GM12873 (cell line): ENCODE data around the gene PEX10.

Experiments used
- TF ChIP-seq, protein P1 (sequence below): IDR thresholded peaks from 2 replicates; pipeline ENCODE4 v1.5.1; 2012; ENCODE audit warnings: low read depth, mild to moderate bottlenecking, moderate library complexity, low read length, control low read depth; ENCODE audit not compliant: insufficient read depth; ENCODE audit errors: missing control alignments

The PEX10 gene

DNA sequence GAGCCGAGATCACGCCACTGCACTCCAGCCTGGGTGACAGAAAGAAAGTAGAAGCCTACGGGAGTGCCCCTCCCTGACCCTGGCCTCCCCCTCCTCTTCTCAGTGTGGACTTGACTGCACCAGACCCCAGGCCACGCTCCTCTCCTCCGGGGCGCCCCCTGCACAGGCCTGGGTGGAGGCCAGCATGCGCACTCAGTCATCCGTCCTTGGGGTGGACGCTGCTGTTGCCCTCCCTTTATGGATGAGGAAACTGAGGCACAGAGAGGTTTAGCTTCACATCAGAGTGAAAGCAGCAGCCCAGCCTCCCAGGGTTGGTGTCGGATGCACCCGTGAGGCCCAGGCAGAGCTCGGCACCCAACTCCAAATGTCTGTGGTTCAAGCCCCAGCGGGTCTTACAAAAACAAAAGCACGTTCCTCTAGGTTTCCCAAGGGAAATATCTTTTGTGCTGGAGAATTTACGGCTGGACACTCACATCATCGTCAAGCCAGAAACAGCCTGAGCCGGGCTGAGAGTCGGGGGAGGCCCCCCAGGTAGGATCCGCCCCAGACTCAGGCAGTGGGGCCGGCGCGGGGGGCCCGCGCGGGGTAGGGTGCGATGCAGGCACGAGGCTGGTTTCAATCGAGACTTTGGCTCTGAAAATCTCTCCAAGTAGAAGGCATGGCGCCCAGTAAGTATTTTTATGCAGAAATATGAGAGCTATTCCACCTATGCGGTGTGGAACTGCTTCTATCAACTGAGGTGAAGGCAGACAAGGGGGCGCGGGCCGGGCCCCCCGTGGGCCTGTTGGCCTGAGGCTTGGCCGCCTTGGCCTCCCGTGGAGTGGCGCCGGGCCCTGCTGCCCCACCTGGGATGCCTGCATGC is 57.6 kb downstream of the PEX10 start:
- TF ChIP-seq, protein P1, sequence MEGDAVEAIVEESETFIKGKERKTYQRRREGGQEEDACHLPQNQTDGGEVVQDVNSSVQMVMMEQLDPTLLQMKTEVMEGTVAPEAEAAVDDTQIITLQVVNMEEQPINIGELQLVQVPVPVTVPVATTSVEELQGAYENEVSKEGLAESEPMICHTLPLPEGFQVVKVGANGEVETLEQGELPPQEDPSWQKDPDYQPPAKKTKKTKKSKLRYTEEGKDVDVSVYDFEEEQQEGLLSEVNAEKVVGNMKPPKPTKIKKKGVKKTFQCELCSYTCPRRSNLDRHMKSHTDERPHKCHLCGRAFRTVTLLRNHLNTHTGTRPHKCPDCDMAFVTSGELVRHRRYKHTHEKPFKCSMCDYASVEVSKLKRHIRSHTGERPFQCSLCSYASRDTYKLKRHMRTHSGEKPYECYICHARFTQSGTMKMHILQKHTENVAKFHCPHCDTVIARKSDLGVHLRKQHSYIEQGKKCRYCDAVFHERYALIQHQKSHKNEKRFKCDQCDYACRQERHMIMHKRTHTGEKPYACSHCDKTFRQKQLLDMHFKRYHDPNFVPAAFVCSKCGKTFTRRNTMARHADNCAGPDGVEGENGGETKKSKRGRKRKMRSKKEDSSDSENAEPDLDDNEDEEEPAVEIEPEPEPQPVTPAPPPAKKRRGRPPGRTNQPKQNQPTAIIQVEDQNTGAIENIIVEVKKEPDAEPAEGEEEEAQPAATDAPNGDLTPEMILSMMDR = no peak
